GM18519 (cell line): ENCODE results near the gene RGMA.

ENCODE experiments used
- ATAC-seq: cut with Tn5 transposase; IDR thresholded peaks from one replicate; pipeline ENCODE4 v1.9.1; 2021; ENCODE audit warnings: mild to moderate bottlenecking, moderate library complexity; ENCODE audit not compliant: unreplicated experiment, low FRiP score

The RGMA gene, protein sequence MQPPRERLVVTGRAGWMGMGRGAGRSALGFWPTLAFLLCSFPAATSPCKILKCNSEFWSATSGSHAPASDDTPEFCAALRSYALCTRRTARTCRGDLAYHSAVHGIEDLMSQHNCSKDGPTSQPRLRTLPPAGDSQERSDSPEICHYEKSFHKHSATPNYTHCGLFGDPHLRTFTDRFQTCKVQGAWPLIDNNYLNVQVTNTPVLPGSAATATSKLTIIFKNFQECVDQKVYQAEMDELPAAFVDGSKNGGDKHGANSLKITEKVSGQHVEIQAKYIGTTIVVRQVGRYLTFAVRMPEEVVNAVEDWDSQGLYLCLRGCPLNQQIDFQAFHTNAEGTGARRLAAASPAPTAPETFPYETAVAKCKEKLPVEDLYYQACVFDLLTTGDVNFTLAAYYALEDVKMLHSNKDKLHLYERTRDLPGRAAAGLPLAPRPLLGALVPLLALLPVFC

DNA sequence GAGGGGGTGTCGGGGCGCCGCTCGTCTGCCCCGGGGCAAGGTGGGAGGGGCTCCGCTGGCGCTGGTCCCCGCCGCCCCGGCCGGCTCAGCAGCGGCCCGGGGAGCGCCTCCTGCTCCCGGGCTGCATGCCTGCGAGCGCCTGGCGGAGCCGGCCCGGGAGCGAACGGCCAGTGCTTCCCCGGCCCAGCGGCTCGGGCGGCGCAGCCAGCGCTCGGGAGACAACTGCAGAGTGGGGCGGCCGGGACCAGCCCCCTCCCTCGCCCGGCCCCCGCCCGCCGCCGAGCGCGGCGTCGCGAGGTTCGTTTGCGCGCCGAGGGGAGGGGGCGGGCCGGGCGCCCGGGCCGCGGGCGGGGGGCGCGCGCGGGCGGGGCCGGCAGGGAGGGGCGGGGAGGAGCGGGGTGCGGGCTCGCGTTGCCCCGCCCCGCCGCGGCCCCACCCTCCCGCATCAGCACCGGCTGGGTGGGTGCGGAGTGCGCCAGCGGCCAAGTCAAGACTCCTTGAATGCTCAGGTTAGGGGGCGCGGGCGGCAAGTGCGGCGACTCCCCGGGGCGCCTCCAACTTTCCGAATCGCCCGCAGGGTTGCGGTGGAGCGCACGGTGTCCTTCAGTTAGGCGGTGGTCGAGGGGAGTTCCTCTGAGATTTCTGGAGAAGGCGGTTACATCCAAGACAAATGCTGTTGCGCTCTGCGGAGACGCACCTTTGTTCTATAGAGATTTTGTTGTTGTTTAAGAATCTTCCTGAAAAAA lies at the start of gene RGMA:
Gene RGMA, minus strand, starts transcription at position 231 of the 746 bp plus-strand sequence. CDS start 279 bp downstream, outside the sequence.
- no peak for ATAC-seq

DNA sequence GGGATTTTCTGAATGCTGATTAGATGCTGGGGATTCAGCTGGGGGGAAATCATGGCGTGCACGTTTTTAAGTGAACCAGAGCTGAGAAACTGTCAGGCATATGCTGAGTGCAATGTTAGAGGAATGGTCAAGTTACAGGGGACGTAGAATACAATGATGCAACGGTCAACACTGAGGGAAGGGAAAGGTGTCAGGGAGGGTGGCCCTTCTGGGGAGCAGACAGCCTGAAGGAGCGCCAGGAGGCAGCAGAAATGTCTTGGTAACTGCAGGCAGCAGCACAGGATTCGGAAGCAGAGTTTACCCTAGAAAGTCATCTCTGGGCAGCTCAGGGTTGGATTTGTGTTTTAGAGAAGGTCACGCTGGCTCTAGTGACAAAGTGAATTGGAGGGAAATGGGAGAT lies 47.6 kb upstream of the RGMA start:
- ATAC-seq = no peak

DNA sequence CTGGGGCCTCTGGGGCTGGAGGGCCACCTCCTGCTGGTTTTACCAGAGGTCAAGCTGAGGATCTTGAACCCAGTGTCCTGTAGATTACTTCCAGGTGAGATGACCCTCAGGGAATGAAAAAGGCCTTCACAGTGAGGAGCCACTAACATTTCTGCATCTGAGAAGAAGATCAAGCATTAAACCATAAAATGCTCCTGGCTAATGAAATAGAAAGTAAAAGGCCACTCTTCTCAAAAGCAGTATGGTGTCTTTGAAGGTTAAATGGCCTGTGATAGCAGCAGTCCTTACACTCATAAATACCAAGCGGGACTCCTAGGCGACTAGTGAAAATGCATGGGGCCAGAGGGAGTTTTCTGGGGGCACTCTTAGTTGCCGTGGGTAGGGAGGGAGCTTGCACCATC lies 47.0 kb upstream of the RGMA start:
- no peak for ATAC-seq

DNA sequence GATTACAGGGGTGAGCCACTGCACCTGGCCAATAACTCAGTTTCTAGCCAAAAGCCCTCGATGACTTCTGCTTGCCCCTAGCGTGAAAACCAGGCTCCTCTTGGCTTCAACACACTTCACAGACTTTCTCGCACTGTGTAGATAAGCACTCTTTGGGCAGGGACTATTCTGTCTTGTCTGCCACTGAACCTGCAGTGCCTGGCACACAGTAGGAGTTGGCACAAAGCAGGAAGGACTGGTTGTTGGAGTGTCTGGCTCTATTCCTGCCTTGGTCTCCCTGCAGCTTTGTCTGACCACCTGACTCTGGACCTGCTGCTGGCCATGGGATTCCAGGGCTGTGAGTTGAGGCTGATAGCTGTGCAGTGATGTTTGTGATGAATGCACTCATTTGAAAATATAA lies 46.4 kb upstream of the RGMA start:
- ATAC-seq = no peak

DNA sequence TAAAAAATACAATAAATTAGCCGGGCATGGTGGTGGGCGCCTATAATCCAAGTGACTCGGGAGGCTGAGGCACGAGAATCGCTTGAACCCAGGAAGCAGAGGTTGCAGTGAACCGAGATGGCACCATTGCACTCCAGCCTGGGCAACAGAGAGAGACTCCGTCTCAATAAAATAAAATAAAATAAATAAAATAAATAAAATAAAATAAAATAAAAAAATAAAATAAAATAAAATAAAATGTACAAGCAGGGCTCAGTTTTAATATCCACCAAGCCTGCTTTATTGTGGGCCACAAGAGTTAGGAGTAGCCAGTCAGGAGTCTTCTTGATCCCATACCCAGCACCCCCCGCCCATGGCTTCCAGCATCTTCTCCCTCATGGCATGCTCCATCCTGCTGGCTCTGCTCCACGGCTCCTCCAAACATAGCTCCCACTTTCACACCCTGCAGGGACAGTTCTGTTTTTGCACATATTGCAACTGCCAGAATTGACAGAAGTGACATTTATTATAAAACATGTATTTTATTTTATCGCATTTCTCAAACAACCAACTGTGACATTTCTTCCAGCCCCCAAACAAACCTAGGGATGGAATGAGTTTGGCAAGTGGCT lies 42.6 kb upstream of the RGMA start:
- no peak for ATAC-seq

DNA sequence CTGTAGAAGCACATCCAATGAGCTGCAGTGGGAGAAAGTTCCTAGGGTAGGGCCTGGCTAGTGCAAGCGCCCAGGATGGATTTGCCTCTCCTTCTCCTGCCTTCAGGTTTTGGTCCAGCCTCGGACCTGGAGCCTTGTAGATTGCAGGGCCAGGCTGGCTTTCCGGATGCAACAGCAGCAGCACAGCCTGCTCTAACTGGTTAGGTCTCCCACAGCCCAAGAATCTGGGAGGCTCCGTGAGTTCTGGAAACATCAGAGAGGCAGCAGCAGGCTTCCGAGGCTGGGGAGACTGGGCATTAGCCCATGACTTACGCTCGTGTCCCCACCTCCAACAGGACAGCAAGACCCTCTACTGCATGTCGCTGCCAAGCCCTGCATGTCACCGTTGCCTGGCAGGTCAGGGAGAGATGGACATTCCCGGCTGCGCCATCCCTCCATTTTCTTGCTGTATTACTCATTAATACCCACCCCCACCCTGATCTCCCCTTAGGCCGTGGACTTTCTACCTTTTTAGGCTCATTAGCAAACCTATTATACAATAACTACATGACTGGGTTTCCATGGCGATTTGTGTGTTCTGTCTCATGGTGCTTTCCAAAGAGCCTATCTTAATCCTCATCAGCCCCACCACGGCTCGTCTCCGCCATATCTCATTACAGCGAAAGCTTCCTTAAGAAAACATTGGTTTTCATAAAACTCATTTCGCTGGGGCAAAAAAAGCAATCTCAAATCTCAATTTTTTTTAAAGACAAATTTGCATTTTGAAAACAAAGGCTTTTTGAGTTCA lies 40.9 kb upstream of the RGMA start:
- ATAC-seq = no peak

DNA sequence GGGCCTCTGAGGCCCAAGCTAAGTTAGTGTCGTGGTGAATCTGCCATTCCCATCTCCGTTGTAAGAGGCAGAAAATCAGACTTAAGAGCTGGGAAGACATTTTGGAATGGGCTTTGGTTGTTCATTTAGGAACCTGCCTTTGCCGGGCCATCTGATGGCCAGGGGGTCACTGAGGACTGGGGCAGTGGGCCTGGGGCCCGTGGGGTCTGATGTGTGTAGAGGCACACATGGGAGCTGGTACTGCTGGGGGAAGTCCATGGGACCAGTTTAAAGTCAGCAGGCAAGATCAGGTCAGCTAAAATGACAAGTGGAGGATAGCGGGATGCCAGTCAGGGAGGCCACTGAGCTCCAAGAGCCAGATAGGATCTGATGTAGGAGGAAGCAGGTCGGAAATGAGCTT lies 38.3 kb upstream of the RGMA start:
- ATAC-seq = no peak

DNA sequence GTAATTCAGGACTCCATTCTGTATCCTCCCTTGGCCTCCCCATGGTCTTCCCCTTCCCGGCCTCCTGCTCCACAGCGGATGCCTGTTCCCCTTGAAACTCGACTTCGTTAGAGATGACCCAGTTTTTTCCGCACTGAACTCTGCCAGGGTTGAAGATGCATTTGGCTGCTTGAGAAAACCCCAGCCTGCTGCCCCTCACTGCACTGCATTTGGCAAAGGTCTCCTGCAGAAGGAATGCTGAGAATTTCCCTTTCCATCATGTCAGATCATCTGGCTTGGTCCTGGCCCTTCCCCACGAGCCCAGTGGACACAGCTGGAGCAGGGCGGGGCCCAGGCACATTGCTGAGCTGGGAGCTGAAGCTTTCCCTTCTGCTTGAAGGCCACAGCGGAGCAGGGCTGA lies 37.6 kb upstream of the RGMA start:
- ATAC-seq = no peak

DNA sequence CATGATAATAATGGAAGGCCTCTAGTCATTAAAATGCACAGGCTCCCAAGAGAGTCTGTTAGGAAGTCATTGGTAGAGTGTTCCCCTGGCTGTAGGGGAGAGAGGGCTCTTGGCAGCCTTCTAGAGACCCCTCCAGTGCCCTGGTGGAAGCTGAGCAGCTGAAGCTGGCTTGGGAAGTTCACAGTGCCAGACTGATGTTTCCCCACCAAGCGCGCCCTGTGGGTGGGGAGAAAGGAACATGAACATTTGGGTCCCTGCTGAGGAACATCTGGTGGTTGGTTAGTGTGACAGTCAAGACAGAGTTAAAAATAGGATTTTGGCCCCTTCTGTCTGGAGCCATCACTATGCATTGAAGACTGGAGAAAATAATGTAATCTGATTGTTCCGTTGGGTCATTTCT lies 37.1 kb upstream of the RGMA start:
- ATAC-seq = no peak

DNA sequence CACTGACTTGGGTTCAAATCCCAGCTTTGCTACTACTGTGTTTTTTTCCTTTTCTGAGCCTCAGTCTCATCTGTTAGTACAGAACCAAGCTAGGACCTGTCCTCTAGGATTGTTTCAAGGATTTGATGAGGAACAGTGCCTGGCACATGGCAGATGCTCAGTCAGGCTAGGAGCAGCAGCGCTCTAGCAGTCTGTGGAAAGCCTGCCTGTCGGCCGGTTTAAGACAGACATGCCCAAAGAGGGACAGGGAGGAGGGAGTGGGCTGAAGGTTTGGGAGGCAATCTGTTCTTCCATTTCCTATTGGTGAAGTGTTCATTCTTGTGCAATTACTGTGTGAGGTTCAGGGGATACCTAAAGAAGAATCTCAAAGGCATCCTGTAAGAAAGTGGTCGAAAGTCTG lies 35.1 kb upstream of the RGMA start:
- no peak for ATAC-seq

DNA sequence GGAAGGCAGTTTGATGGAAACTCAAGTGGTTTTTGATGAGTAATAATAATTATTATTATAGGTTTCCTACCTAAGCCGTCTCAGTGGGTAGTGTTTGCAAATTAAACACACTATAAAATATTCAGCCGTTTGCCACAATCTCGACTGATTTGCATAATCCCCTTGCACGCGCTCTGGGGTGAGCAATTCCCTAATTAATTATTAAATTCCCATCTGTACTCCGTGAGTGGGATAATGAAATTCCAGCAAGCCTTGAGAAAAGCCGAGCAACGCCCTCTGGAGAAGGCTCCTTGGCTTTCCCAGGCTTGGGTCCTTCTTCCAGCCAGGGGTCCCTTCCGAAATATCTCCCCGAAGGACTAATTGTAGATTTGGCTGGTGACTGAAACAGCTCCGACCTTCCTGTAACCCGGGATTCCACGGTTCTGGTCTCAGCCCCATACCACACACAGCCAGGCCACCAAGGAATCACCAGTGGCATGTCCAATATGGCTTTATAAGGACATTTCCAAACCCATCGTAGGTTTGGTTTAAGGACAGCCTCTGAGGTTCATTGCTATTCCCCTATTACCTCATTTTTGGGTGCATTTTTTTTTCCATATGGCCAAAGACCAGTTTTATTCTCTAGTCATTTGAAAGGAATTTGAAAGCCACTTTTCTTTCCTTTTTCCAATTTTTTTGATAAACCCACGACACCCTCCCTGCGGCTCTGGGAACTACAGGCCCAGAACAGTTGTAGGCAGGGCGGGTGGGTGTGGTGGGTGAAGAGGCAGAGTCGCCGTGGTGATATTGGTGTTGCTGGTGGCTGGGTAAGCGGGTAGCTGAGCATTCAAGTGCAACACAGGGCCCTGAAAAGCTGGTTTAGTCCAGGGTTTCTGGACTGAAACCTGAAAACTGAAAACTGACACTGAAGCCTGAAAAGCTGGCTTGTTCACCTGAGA lies 33.2 kb upstream of the RGMA start:
- no peak for ATAC-seq

DNA sequence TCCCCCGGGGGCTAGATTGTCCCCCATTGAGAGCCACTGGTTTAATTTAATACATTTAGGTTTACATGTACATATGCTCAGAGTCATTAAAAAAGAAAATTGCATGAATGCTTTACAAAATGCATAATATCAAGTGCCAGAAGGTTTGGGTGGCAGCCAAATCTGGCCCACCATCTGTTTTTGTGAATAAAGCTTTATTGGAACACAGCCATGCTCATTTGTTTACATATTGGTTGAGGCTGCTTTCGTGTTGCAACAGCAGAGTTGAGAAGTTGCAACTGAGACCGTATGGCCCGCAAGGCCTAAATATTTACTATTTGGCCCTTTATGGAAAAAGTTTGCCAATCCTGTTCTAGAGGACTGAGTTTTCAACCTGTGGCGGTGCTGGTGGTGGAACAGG lies 32.1 kb upstream of the RGMA start:
- no peak for ATAC-seq

DNA sequence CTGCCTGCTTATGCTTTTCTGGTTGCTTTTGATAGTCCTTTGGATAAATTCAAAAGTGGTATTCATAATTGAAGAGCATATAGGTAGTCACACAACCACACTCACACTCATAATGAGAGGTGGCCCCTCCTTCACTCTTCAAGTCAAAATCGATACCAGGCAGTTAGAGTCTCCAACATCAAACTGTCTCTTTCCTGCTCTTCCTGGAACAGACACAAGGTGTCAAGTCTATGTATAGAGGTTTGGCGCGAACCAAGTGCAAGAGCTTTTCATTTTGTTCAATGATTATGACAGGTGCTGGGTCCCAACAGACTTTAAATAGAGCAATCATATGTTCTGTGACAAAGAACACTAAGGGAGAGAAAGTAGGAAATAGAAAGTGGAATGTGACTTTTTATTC lies 29.9 kb upstream of the RGMA start:
- no peak for ATAC-seq

DNA sequence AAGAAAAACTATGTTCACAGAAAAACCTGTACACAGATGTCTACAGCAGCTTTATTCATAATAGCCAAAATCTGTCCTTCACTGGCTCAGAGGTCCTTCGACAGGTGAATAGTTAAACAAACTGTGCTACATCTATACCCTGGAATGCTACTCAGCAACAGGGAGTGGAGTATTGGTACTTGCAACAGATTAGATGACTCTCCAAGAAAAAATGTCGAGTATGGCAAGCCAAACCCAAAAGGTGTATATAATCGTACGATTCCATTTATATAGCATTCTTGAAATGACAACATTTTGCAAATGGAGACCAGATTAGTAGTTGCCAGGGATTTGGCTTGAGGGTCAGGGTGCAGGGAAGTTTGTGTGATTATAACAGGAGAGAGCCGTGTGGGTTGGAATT lies 22.4 kb upstream of the RGMA start:
- no peak for ATAC-seq

DNA sequence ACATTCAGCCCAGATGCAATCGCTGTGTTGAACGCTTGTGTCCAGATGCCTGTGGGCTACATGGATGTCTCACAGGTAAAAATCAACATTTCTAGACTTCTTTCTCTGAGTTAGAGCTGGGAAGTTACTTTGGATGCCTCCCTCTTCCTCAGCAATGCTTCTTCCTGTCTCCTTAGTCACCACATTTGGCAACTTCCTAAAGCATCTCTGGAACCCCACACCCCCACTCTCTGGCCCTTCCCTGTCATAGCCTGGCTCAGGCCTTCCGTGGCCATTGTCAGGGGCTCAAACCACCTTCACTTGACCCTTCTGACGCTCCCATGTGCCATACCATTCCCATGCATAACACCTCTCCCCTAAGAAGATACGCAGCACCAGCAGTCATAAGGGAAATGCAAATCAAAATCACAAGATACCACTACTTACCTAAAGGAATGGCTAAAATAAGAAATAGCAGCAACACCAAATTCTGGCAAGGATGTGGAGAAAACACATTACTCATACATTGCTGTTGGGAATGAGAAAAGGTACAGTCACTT lies 21.6 kb upstream of the RGMA start:
- ATAC-seq = no peak

DNA sequence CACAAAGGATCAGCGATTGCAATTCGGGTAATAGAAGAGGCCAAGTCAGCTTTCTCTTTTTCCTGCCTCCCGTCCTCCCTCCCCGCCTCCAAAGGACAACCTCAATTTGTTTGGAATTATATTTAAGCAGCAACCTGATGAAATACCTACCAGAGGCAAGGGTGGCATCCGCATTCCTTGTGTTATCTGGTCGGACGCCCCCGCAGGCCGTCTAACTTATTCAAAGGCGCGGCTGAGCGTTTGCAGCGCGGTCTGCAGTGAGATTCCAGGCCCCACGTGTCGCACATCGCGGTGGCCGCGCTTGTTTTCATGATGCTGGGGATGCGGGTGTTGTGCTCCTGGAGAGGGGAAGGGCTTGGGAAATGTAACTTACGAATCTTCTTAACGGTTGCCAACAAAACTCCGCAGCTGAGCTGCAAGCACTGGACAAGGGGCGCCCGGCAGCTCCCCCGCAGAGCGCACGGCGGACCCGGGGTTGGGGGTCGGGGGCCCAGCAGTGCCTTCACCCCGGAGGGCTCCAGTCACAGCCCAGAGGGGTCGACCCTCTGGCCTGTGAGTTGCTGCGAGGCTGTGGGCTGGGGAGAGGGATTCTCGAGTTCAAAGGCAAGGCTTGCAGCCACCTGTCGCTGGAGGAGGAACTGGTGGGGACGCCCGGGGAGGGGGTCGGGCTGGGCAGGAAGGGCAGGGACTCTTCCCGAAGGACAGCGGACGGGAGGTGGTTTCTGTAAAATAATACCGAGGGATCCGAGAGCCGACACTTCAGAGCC lies 20.5 kb upstream of the RGMA start:
- ATAC-seq = no peak

DNA sequence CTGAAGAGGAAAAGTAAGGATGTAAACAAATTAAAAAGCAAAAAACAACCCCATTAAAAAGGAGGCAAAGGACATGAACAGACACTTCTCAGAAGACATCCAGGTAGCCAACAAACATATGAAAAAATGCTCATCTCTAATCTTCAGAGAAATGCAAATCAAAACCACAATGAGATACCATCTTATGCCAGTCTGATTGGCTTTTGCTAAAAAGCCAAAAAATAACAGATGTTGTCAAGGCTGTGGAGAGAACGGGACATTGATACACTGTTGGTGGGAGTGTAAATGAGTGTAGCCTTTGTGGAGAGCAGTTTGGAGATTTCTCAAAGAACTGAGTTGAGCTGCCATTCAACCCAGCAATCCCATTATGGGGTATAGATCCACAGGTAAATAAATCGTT lies 18.6 kb upstream of the RGMA start:
- ATAC-seq = no peak

DNA sequence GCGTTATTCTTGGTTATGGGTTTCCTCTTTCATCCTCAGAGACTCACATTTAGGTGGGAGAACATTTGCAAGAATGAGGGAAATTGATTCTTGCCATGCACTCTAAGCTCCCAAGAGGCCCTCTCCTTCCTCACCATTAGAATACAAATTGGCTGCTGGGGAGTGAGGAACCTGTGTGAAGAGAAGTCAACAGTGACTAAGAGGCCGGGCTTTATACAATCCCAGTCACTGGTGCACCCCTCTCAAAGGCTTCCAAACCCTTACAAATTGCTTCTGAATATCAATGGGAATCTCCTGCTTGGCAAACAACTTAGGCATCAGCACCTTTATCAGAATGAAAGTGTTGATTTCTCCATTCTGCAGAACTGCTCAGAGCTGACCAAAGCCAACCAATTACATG lies 16.5 kb upstream of the RGMA start:
- ATAC-seq = no peak

DNA sequence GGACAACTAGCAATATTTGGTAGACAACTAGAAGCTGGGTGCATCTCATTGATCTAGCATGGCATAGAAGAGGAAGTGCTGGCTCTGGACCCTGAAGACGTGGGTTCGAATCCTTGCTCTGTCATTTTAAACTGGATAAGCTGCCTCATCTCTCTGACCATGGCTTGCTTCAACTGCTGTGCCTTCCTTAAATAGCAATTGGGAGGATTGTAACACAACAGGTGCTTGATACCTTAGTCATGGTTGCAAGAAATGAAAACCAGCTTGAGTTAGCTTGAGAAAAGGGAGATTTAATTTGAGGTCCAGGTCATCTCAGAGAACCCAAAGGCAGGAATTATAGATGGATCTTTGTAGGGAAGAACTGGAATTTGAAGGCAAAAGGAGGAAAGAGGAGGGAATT lies 14.8 kb upstream of the RGMA start:
- no peak for ATAC-seq
